GM19239 (cell line): ENCODE data around the gene ALG9.

ENCODE experiments used
- DNase-seq: peaks from one replicate; pipeline ENCODE4 v3.0.0; 2011; ENCODE audit warnings: low spot score; ENCODE audit not compliant: insufficient read length
- FAIRE-seq: peaks from 2 replicates; lab custom pipeline; 2011; peaks lifted over from hg19 to GRCh38; lab: Jason Lieb, UNC

The ALG9 gene

GRCh38 chr11:111741751-111742150 lies 129.6 kb downstream of the ALG9 start:
- FAIRE-seq: no peak
- no peak for DNase-seq

- FAIRE-seq (no peak), DNase-seq (no peak)
Measured at GRCh38 chr11:111739299-111739698, 132.1 kb downstream of the ALG9 start.

- DNase-seq (no peak), FAIRE-seq (no peak)
Measured at GRCh38 chr11:111737444-111738210, 133.8 kb downstream of the ALG9 start.

- no peak for DNase-seq
- FAIRE-seq: peak; percentile 11
Measured at GRCh38 chr11:111736621-111737443, 134.5 kb downstream of the ALG9 start.
